GM21528 (cell line): ENCODE data around the gene TRPV3.

Experiments
- ATAC-seq: cut with Tn5 transposase; IDR thresholded peaks from one replicate; pipeline ENCODE4 v1.9.1; 2021; ENCODE audit warnings: mild to moderate bottlenecking, moderate library complexity; ENCODE audit not compliant: unreplicated experiment, low FRiP score

Gene TRPV3

GRCh38 chr17:3549610-3550162, 7.9 kb downstream of the TRPV3 start:
- ATAC-seq = no peak

GRCh38 chr17:3547628-3548027, 10.0 kb downstream of the TRPV3 start:
- no peak for ATAC-seq

- no peak for ATAC-seq
Observed at GRCh38 chr17:3546997-3547396, 10.6 kb downstream of the TRPV3 start.

- ATAC-seq = no peak
Observed at GRCh38 chr17:3546521-3546920, 11.1 kb downstream of the TRPV3 start.

GRCh38 chr17:3545151-3545550, 12.5 kb downstream of the TRPV3 start:
- no peak for ATAC-seq

GRCh38 chr17:3544365-3544764, 13.2 kb downstream of the TRPV3 start:
- ATAC-seq = no peak

GRCh38 chr17:3543453-3543852, 14.2 kb downstream of the TRPV3 start:
- ATAC-seq = no peak

GRCh38 chr17:3542410-3543088, 15.1 kb downstream of the TRPV3 start:
- ATAC-seq = no peak

GRCh38 chr17:3539881-3540540, 17.6 kb downstream of the TRPV3 start:
- no peak for ATAC-seq

GRCh38 chr17:3536716-3537115, 20.9 kb downstream of the TRPV3 start:
- ATAC-seq = no peak

GRCh38 chr17:3535253-3535995, 22.2 kb downstream of the TRPV3 start:
- ATAC-seq = no peak

- no peak for ATAC-seq
Observed at GRCh38 chr17:3534881-3535252, 22.7 kb downstream of the TRPV3 start.

- no peak for ATAC-seq
Observed at GRCh38 chr17:3533752-3534151, 23.9 kb downstream of the TRPV3 start.

- no peak for ATAC-seq
Observed at GRCh38 chr17:3532859-3533142, 24.8 kb downstream of the TRPV3 start.

- ATAC-seq = no peak
Observed at GRCh38 chr17:3532106-3532858, 25.3 kb downstream of the TRPV3 start.

- ATAC-seq = no peak
Observed at GRCh38 chr17:3531266-3532101, 26.1 kb downstream of the TRPV3 start.

GRCh38 chr17:3529817-3530741, 27.5 kb downstream of the TRPV3 start:
- ATAC-seq = no peak

- no peak for ATAC-seq
Observed at GRCh38 chr17:3528880-3529511, 28.6 kb downstream of the TRPV3 start.
